GM10847 (cell line): Measurements from ENCODE around the gene IL12RB2.

Experiments used
- POLR2A ChIP-seq: IDR thresholded peaks from 2 replicates; pipeline ENCODE4 v1.6.1; 2011; ENCODE audit not compliant: insufficient read length; ENCODE audit errors: extremely low read depth

IL12RB2 gene

DNA sequence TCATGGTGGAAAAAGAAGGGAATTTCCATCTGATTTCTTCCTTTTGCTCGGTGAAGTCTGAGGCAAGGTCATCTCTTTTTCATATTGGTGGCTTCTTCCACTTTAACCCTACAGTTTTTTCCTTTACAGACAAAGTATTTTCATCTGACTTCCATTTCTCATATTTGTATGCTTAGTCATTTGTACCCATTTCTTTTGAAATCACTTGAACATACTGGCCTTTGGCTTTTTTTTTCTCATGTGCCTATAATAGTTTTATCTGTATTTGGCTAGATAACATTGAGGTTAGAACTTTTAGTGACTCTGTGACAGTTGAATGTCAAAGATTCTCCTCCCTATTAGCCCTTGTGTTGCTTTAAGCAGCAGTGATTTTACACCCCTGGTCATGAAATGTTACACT, 27.7 kb downstream of the IL12RB2 start:
- no peak for TF ChIP-seq POLR2A

DNA sequence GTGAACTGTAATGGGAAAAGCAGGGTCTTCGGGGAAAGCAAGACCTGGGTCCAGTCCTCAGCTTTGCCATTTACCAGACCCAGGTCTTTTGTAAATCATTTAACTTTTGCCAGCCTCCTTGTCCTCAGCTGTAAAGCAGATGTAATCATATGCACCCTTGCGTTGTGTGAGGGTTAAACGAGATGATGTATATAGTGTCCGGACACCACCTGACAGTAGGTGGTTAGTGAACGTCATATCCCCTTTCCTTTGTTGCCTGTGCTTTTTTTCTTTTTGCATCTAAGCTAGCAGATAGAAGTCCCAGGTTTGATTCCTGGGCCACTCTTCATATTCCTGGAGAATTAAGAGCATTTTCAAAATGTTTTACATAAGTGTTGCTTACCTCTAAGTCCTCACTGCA, 28.5 kb downstream of the IL12RB2 start:
- no peak for TF ChIP-seq POLR2A

DNA sequence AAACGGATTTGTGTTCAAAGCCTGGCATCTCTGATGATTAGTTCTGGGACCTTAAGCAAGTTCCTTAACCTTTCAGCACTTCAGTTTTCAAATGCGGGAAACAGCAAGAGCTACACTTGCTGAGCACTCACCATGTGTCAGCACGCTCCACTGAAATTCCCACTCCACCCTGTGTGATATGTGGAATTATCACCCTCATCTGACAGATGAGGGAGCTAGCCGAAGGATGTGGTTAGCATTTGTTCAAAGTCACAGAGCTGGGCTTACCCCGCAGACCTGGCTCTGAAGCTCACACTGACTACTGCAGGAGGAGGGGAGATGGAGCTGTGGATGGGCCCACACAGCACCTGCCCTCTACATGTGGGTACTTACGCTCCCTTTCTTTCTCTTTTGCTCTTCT, 29.1 kb downstream of the IL12RB2 start:
- no peak for TF ChIP-seq POLR2A

DNA sequence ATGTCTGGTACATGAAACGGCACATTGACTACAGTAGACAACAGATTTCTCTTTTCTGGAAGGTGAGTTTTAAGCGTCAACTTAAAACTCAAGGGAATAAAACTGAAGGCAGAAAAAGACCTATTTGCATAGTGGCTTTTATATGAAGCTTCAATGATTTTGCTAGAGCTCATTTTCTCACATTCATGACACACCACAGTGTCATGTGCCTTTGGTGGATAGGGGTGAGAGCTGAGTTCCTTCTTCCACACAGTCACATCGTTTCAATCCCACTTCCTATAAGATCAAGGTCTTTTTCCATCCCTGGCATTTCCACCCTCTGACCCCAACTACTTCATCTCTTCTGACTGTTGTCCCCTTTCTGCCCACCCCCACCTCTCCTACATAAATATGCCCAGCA, 31.0 kb downstream of the IL12RB2 start:
- no peak for TF ChIP-seq POLR2A

DNA sequence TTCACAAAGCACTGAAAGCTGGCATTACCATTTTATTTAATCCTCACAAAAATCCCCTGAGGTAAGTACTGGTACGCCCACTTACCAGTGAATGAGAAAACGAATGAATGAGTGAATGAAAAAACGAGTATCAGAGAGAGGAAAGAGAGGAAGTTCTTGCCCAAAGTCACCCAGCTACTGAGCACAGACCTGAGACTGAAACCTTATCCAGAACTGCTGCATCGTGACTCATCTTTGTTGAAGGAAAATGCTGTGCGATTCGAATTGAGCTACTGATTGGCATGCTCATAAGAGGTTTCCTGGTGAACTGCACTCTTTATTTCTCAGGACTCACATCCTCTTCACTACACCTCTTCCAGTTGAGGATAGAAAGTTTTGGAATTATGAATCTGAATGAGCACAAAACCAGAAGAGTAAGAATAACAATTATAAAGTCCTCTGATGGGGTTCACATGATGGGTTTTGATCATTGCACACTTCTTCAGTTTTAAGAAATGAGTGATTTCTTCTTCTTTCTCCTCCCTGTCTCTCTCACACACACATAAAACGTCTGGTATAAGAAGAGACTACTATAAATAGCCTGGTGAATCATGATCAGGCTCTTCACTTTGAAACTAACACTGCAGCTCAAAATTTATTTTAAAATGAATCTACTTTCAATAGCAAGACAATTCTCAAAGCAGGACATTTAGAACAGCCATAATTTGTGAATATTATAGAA, 32.1 kb downstream of the IL12RB2 start:
- TF ChIP-seq POLR2A = no peak

DNA sequence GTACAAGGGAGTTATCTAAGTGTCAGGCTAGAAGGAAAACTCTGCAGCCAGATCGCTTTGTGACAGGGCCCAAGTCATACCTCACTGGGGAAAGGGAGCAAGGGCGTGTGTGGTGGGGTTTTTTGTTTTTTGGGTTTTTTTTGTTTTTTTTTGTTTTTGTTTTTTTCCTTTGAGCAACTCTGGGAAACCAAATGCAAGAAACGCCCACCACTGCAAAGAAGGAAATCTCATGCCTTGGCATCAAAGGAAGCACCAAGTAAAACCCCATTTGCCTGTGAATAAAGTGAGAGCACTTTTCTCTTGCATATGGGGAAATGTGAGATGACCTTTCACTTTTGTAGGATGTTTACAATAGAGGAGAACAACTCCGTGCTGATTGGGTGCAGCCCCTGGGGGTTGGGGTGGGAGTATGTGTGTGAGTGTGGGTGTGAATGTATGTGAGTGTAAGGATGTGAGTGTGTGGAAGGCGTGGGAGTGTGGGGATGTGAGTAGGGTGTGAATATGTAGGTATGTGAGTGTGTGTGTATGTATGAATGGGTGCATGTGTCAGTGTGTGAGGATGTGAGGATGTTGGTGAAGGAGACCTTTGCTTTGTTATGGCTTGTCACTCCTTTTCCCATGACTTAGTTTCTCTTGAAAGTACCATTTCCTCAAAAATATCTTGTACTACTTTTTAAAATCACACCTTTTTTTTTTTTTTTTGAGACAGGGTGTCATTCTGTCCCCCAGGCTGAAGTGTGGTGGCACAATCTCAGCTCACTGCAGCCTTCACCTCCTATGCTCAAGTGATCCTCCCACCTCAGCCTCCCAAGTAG, 34.6 kb downstream of the IL12RB2 start:
- no peak for TF ChIP-seq POLR2A

DNA sequence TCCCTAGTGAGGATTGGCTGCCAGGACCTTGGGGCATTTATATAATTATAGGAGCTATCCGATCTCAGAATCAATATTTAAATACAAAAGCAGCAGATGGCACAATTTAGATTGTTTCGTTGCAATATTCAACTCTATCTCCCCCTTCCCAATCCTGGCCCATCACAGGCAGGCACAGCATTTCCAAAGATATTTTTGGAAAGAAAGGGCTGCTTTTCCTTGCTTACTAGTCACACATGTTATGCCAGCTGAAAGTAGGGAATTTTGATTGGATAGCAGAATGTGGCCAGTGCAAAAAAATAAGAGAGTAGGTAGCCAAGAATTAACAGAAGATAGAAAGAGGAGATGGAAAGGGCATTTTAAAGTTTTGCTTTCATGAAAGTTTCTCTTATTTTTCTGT, 37.9 kb downstream of the IL12RB2 start:
- TF ChIP-seq POLR2A = no peak

DNA sequence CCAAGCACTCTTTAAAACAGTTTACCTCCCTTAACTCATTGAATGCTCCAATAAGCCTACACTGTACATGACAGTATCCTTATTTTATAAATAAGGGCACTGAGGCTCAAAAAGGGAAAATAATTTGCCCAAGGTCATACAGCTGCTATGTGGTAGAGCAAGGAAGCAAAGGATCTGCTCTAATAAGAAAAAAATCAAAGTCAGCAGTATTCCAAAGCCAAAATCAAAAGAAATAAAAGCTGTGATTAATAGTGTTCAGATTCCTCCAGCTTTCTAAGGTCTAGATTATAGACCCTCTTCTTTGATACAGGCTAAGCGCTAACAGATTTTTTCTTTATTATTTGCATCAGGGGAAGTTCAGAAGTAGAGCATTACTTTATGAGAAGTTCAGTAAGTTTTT, 39.3 kb downstream of the IL12RB2 start:
- TF ChIP-seq POLR2A = no peak

- no peak for TF ChIP-seq POLR2A
Observed at GRCh38 chr1:67347688-67348472, 40.2 kb downstream of the IL12RB2 start.

GRCh38 chr1:67348586-67349252, 41.0 kb downstream of the IL12RB2 start:
- no peak for TF ChIP-seq POLR2A

DNA sequence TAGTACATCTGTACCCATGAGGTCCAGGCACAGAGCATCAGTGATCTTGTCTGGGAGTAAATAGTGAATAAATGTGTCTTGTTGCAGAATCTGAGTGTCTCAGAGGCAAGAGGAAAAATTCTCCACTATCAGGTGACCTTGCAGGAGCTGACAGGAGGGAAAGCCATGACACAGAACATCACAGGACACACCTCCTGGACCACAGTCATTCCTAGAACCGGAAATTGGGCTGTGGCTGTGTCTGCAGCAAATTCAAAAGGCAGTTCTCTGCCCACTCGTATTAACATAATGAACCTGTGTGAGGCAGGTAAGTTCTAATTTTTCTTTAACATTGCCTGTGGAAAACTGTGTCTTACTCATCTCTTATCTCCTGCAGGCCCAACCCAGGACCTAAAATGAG, 43.1 kb downstream of the IL12RB2 start:
- no peak for TF ChIP-seq POLR2A

GRCh38 chr1:67352211-67352610, 44.5 kb downstream of the IL12RB2 start:
- TF ChIP-seq POLR2A = no peak

DNA sequence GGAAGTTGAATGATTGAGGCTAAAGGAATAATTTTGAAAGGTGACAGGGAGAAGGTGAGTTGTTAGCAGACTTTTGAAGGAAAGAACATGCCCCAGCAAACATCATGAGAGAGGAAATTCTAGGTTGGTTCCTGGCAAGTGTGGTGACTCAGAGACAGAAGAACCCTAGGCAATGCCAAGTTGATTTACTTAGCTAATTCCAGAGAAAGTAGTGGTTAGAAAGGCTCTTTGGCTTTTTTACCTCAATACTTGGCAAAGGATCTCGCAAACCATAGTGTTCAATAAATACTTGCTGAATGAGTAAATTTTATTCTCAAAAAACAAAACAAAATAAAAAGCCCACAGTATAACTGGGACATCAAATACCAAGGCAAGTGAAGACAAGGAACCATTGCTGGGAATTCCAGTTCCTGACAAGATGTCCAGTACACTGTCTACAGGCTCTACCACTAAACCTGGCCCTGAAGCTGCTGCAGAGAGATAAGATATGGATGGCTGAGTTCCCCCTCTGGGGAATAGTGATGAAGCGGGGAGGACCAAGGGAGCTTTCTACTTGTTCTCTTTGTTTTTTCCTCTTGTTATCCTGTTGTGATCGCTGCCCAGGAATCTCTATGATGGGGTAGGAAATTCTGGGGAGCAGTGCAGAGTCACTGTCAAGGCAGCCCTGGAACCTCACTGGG, 48.2 kb downstream of the IL12RB2 start:
- no peak for TF ChIP-seq POLR2A

DNA sequence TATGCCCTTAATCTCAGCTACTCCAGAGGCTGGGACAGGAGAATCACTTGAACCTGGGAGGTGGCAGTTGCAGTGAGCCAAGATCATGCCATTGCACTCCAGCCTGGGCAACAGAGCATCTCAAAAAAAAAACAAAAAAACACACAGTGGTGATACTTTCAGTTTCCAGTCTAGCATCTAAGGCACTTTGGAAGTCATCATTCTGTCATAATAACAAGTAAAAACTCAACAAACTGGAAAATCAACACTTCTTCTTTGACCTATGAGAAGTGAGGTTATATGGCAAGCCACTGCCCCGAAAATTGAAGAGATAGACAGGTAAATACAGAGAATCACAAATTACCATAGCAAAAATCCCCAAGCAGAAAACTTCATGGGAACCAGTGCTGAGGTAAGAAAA, 51.9 kb downstream of the IL12RB2 start:
- no peak for TF ChIP-seq POLR2A

GRCh38 chr1:67361641-67362040, 54.0 kb downstream of the IL12RB2 start:
- no peak for TF ChIP-seq POLR2A
